LHCN-M2 (cell line): ENCODE results near the gene NOTCH4. TPM values are rescaled to one million over a fixed set of nuclear protein-coding genes. Genes with fewer than 3 reads are reported as not detected.

ENCODE experiments used
- DNase-seq: peaks from one replicate; pipeline ENCODE4 v3.0.0-alpha.2; 2012; ENCODE audit warnings: low read depth
- total RNA-seq: library from RNA; depleted of rRNA; stranded (reverse); fragments of >200 nt; gene quantifications from 2 replicates; pipeline ENCODE4 v1.2.3, GENCODE V29; 2014

Gene NOTCH4
- total RNA-seq, 1 experiment from 2014 or later, result 1.1 TPM

DNA sequence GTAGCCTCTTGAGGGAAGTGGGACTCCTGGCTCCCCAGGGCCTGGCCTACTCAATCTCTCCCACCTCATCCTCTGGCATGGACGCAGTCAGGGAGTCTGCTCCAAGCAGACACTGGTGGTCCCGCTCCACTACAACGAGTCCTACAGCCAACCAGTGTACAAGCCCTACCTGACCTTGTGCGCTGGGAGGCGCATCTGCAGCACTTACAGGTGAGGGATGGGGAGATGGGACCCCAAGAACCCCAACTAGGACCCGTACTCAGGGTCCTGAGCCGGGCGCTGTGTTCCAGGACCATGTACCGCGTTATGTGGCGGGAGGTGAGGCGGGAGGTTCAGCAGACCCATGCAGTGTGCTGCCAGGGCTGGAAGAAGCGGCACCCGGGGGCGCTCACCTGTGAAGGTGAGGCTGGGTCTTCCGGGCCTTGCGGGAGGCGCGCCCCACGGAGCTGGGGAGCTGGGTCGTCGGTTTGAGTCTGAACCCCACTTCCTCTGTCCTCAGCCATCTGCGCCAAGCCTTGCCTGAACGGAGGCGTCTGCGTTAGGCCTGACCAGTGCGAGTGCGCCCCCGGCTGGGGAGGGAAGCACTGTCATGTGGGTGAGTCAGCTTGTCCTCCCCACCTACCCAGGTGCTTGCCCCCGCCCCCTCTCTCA, 57.3 kb downstream of the NOTCH4 start:
- no peak for DNase-seq

DNA sequence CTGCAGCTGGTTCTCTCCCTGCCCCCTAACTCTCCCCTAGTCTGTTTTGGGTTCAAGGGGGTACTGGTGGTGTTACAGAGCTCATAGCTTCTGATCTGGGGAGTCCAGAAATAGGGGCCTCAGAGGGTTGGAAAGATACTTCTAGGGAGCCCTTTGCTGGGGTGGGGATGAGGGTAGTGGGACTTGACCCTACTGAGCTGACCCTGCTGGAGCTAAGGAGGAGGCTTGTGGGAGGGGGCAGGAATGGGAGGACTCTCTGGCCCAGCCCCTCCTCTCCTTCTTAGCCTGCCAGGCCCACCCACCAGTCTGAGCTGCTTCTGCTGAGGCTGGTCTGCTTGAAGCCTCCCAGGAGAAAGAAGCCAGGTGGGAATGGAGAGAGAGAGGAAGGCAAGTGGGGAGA, 59.6 kb downstream of the NOTCH4 start, which contains the start of gene EGFL8:
Gene EGFL8, plus strand, starts transcription at position 301 of the 400 bp plus-strand sequence. CDS start 1,571 bp downstream, outside the sequence.
- no peak for DNase-seq

DNA sequence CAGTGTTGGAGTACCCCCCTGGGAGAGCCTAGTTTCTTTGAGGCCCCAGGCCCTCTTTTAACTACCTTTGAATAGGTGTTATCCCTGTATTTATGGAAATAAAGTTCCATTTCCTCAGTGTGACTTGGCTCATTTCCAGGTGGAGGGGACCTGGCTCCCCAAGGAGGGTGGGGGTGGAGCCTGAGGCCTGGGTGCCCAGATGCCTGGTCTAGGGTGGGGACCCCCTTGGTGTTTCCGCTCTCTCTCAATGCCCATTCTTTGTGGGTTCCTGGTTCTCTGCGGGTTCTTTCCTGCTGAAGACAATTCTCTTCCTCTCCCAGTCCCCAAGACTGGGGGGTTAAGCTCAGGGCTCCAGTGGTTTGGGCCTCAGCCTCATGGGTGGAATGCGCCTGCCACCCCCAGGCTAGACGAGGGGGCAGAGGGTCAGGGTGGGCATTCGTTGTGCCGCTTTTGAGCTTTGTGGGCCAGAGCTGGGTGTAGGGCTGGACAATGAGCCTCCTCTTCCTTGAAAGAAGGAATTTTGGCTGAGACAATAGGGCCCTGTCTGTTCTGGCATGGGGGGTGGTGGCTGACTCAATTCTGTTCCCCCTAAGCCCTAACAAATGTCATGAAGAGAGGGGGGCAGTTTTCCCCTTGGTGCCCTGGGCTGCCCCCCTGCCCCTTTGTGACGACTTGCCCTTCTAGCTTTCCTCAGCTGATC, 60.2 kb downstream of the NOTCH4 start:
- no peak for DNase-seq

DNA sequence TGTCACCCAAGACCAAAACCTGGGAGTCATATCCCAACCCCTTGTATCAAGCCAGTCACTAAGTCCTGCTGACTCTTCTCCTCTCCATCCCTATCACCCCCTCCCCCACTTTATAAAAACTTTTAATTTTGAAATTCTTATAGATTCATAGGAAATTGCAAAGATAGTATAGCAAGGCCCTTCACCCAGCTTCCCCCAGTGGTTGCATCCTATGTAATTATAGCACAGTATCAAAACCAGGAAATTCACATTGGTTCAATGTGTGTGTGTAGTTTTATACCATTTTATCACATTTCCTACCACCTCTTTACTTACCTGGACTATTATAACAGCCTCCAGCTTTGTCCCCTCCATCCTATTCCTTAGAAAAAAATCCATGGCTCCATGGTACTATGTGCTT, 65.8 kb downstream of the NOTCH4 start:
- no peak for DNase-seq

DNA sequence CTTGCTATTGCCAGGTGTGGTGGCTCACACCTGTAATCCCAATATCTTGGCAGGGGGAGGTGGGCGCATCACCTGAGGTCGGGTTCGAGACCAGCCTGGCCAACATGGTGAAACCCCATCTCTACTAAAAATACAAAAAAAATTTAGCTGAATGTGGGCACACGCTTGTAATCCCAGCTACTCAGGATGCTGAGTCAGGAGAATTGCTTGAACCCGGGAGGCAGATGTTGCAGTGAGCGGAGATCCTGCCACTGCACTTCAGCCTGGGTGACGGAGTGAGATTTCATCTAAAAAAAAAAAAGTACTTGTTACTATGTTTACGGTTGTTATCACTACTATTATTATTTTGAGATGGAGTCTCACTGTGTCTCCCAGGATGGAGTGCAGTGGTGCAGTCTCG, 67.0 kb downstream of the NOTCH4 start:
- no peak for DNase-seq

DNA sequence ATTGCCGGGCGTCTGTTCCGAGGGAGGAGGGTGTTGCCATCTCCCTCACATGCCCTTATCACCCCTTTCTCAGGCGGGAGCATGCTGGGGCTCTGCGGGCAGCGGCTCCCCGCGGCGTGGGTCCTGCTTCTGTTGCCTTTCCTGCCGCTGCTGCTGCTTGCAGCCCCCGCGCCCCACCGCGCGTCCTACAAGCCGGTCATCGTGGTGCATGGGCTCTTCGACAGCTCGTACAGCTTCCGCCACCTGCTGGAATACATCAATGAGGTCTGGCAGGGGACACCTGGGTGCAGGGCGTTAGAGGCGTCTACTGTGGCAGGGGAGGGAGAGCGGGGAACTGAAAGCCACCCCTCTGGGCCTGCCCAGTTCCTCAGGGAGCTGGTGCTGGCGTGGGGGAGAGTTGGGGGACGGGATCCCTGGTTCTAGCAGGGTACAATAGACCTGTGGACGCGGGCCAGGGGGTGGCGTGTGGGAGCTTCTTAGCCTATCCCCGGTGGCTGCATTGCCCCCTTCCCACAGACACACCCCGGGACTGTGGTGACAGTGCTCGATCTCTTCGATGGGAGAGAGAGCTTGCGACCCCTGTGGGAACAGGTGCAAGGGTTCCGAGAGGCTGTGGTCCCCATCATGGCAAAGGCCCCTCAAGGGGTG, 69.2 kb downstream of the NOTCH4 start:
- DNase-seq, result peak; percentile 67

DNA sequence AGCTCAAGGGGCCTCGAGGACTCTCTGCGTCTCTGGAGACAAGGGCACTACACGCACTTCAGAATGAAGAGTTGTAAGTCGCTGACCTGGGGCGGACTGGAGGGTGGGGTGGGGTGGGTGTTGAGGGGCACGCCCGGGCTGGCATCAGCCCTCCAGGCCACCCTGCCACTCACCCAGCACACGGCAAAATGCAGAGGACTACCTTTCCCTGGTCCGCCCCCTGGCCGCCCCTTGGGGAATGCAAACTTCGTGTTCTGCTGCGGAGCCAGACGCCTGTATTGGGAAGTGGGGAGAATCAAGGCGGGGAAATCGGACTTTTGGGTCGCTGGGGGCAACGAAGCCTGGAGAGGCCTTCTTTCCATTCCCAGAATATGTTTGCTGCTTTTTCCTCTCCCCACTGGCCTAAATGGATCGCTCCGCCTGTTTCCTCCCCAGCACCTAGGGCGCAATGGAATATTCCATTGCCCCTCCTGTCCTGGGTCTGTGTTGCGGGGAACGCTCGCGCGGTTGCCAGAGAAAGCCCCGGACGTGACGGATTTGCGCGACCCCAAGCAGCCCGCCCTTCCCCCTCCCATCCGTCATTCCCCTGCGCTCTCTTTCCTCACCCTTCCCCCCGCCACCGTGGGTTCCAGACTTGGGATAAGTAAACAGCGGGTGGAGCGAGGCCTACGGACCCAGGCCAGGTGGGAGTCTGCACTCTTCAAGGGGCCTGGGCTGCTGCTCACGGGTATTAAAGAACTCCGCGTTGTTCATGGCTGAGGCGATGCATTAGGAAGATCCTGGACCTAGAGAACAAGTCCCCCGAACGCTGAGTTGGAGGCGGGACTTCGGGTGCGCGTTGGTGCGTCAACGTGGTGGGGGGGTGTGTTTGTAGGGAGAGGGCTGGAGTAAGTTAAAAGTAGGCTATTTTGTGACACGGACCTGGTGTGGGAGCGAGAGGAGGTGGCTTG, 70.0 kb downstream of the NOTCH4 start, which contains the start of gene PPT2:
Gene PPT2, plus strand, starts transcription at position 578 of the 950 bp plus-strand sequence. CDS start 454 bp downstream, outside the sequence.
- DNase-seq, result peak; percentile 89

DNA sequence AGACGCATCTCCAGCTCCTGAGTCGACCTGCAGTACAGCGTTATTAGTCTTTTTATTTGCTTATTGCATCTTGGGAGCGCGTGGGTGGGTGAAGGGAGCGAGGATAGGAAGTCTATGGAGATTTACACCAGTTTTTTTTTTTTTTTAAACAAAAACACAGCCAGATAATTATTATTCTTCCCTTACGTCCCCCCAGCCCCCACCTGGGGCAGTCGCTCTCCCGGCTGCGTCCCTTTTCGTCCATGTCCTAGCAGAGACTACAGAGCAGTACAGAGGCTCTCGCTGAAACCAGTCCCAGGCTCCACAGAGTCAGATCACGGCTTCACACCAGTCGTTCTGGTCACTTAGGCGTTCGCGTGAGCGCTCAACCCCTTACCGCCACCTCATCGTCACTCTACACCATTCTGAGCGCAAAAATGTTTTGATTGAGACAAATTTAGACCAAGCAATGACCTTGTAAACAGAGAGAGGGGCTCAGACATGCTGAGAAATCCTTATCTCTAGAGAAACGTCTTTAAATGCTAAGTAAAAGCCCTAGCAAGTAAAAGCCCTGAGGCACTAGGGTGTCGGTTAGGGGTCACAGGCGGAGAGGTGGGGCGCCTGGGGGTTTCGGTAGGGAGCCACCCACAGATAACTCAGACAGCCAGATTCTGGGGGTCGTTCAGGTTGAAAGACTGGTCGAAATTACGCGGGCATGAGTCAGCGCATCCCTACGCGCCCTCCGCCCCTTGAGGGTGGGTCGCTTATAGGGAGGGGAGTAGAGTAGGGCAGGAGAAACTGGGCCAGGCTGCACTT, 70.9 kb downstream of the NOTCH4 start:
- DNase-seq, result no peak

DNA sequence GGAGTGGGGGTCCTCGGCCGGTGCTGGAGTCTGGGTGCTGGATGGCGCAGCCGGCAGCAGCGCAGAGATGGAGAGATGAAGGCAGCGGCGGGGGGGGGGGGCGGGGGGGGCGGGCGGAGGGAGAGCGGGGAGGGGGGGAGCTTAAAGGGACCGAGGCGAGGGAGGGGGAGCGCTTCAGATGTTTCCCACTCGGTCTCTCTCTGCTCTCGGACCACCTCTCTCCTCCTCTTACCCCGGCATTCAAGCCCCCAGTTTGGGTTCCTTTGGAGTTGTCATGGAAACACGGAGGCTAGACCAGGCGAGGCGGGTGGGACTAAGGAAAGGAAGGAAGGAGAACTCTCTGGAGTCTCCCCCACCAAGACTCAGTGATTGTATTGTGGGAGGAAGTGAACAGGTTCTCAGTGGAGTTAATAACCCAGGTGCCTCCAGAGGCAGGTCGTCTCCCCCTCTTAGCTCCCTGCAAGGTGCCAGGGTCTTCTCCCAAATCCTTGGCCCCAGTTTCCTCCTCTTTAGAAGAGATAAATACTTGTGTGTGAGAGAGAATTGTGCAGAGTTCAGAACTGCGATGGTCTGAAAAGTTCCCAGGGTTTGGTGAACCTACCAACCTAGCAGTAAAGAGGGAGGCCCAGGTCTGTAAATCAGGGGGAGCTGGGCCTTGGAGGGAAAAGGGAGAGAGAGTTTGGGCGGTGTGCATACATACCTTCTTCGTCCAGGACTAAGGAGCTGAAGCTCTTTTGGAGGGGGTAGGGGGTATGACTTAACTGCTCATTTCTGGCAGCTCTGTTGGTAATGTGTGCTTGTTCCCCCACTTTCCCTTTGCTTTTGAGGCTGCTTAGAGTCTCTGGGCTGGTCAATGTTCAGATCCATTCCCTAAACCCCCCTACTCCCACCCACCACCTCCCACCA, 71.8 kb downstream of the NOTCH4 start, which contains the start of gene PRRT1:
Gene PRRT1, minus strand, starts transcription at position 77 of the 906 bp plus-strand sequence. CDS start 112 bp downstream, outside the sequence.
- DNase-seq, result no peak

DNA sequence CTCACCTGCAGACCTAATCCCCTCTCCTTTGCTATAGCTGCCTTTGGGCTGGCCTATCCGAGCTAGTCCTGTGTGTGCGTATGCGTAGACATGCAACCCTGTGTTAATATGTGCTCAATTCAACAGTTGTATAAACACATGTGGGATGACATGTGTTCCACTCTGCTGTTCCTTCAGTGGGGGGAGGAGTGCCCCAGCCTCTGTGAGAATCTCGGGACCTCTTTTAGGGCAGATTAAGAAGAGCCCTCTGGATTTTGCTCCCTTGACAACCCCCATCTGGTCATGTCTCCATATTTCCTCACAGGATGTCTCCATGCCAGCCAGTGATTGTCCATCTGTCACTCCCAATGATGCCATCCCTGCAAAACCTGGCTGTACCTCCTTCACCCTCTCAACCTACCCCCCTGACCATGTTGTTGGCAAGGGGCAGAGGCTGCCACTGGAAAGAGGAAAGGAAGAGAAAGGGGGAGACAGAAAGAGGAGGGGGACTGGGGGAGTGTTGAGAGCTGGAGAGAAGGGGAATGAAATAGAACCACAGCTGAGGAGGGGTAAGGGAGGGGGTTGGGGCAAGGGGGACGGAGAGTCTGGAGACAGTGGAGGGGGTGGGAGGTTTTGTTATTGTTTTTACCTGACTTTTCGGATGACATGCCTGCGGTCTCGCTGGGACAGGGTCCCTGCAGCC, 72.5 kb downstream of the NOTCH4 start:
- no peak for DNase-seq

DNA sequence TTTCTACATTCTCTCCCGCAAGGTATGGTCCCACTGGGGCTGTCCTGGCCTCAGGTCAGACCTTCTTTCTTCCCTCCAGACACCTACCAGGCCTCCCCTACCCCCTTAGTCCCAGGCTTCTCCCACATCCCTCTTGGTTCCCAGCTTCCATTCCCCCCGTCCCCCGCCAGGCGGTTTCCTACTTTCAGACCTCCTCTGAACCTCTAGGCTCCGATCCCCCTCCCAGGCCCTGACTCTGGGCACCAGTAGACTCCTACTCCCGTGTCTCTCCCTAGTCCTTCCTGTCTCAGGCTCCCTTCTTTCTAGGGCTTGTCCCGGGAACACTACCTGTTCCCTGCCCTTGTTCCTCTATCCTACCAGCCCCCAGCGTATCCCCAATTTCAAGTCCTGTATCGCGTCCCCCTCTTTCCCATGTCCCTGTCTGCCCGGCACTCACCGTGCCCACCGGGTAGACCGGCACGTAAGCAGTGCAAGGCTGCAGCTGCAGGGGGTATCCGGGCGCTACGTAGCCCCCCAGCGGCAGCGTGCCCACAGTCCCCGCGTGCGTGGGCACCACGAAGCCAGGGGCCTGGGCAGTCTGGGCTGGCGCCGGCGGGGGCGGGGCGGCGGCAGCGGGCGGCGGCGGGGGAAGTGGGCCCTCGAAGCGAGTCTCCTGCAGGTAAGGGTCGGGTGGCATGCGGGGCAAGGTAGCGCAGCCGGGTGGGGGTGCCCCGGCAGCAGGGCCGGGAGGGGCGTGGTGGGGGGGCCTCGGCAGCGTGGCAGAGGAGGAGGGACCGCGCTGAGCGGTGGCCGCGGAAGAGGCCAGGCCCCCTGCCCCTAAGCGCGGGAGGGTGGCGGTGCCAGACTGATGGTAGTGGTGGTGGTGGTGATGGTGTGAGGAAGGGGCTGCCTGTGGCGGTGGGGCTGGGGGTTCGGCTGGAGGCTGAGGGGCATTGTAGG, 73.7 kb downstream of the NOTCH4 start:
- DNase-seq, result no peak

DNA sequence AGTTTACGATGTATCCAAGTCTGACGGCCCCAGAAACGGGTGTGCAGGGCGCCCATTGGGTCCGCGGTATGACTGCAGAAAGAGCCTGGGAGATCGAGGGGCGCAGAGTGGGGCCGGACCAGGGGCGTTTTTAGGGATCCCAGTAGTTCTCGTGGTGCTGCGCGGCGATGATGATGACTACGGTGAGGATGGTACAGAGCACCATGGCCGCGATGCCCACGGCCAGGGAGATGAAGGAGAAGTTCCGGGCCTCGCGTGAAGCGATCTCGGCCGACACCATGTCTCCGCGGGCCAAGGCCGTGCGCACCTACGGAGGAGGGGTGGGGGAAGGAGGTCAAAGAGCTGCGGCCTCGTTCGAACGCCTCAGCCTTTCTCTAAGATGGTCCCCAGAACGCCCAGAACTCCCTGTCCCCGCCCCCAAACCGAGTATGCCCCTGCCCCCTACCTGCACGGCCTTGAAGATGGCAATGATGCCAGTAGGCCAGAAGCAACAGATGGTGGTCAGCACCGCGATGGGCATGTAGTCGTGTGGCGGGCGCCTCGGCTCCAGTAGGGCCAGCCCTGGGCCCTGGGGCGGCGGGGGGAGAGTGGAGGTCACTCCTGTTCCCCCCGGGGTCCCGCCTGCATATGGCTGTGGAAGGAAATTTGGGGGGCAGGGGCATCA, 74.6 kb downstream of the NOTCH4 start:
- no peak for DNase-seq

DNA sequence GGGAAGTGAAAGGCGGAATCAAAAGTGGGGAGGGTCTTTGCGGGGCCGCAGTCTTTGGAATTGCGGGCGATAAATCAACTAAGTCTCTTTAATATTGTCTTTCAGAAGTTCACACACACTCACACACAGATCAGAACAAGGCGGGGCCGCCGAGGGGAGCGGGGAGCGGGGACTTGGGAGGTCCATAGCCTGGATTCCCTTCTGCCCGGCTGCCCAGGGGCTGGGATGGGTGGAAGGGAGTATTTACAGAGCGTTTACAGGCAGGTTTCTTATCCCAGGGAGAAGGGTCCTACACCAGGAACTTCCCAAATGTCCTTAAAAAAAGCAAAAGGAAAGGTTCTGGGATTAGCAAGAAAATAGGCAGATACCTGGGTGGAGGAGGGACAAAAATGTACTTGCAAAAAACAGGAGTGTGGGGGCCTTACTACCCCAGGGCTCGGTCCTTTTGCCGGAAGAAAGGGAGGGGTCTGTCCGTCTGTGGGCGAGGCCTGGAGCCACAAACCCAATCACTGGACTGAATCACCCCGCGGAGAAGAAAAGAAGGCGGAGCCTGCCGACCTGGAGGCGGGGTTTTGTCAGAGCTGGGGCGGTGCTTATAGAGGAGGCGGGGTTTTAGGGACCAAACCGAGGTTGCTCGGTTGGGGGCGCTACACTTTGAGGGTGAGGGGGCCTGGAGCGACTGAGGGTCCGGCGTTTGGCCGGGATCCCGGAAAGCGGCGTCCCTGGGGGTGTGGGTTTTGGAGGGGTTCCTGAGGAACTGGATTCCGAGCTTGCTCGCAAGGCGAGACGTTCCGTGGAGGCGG, 75.4 kb downstream of the NOTCH4 start:
- DNase-seq, result no peak

DNA sequence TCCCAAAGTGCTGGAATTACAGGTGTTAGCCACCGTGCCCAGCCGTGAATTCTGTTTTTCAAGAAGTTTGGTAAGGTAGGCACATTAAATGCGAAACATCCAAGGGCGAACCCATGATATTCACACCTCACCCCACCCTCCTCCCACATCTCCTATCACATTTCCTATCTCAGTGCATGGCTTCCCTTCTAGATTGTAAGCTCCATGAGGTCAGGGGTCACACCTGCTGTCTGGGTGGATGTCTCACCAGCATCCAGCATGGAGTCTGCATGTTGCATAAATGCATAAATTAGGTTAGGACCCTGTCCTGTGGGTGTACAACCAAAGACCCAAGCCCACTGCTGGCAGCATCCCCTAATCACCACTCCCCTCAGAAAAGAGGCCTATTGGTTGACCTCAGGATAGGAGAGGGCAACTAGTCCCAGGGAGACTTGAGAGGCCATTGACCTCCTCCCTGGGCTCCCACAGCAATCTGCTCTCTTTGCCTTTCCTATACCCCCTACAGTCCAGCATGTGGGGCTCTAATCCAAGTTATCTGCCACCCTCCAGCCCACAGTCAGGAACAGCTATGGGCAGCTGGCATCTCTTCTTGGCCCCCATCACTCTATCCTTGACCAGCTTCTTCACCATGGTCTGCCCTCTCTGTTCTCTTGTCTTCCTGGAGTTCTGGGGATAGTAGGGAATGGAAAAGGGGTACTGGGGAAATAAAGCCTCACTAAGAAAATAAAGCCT, 76.3 kb downstream of the NOTCH4 start:
- DNase-seq, result no peak

DNA sequence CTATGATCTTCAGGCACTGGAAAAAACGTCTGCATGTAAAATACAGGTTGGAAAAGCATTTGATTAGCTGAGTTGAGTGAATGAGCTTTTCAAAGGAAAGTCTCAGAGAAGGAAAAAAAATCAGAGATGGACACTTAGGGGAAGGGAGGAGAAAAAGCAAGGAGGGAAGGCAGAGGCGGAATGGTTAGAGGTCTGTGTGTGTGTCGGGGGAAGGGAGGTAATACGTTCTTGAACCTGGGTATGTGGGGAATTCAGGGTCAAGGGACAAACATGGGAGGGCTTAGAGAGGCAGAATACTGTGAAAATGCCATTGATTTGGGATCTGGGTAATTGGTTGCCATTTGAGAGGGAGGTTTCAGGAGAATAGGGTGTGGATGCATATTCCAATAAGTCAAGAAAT, 77.2 kb downstream of the NOTCH4 start:
- no peak for DNase-seq

DNA sequence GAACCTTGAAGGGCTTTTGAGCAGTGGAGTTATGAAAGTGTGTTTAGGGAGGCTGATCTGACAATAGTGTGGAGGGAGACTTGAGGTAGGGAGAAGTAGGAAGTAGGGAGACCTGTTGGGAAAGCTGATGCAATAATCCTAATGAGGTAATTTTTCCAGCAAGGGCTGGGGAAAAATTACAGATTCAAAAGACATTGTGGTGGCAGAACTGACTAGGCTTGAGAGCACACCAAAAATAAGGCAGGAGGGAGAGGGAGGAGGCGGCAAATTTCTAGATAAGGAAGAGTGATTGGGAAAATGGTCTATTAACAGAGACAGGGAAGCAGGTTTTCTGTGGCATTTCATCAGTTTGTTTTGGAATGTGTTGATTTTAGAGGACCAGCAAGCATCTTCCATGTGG, 77.6 kb downstream of the NOTCH4 start:
- no peak for DNase-seq
